Upper lobe of left lung (tissue), 6 donors: ENCODE results near the gene IL37. TPM values are rescaled to one million over a fixed set of nuclear protein-coding genes. Genes with fewer than 3 reads are reported as not detected.

Experiments
- ATAC-seq, 2 donors: fragments of 200-7000 bp; cut with Tn5 transposase; one replicate each; pipeline ENCODE4 v1.9.1; 2022; ENCODE audit warnings: mild to moderate bottlenecking in 2 of 2, moderate library complexity in 2 of 2; ENCODE audit not compliant: low FRiP score in 2 of 2
- DNase-seq, 2 donors: peaks; one replicate each; pipeline ENCODE4 v3.0.0-alpha.2; 2019 to 2020
- H3K27ac ChIP-seq, 4 donors: fragments of 200-600 bp; sonication (generic); one replicate each; pipeline ENCODE4 v1.5.1; 2016 to 2019
- H3K27me3 ChIP-seq, 4 donors: fragments of 200-600 bp; sonication (generic); one replicate each; pipeline ENCODE4 v1.5.1; 2017 to 2019
- H3K36me3 ChIP-seq, 4 donors: fragments of 200-600 bp; sonication (generic); one replicate each; pipeline ENCODE4 v1.5.1; 2016 to 2019
- H3K4me1 ChIP-seq, 4 donors: fragments of 200-600 bp; sonication (generic); one replicate each; pipeline ENCODE4 v1.5.1; 2018 to 2019
- H3K4me3 ChIP-seq, 4 donors: fragments of 200-600 bp; sonication (generic); one replicate each; pipeline ENCODE4 v1.5.1; 2017 to 2019; ENCODE audit warnings: mild to moderate bottlenecking in 2 of 4, moderate library complexity in 1 of 4
- H3K9me3 ChIP-seq, 4 donors: fragments of 200-600 bp; sonication (generic); one replicate each; pipeline ENCODE4 v1.5.1; 2018 to 2019
- CTCF ChIP-seq, 6 experiments: fragments of 450-650 bp in 4 of 6; fragments of 200-600 bp in 2 of 6; sonication (generic) in 2 of 6; IDR thresholded peaks; one replicate each; pipeline ENCODE4 v1.5.1; 2016 to 2019; ENCODE audit warnings: antibody characterized with exemption in 6 of 6
- EP300 ChIP-seq, 4 donors: sonication (generic); formaldehyde crosslinking; IDR thresholded peaks; one replicate each; pipeline ENCODE4 v1.5.1; 2017; ENCODE audit warnings: antibody characterized with exemption in 4 of 4, control low read depth in 2 of 4
- POLR2A ChIP-seq, 4 donors: fragments of 450-650 bp; IDR thresholded peaks; one replicate each; pipeline ENCODE4 v1.5.1; 2016 to 2017; ENCODE audit warnings: antibody characterized with exemption in 4 of 4, mild to moderate bottlenecking in 2 of 4
- POLR2AphosphoS5 ChIP-seq, 2 donors: sonication (generic); formaldehyde crosslinking; IDR thresholded peaks; one replicate each; pipeline ENCODE4 v1.5.1; 2017; ENCODE audit warnings: antibody characterized with exemption in 2 of 2
- WGBS, 2 donors: methylation state at CpG; one replicate each; pipeline ENCODE4 v1.1.5; 2017 to 2018; 5-methylcytosine and 5-hydroxymethylcytosine counted together
- total RNA-seq, 6 donors: library from RNA; depleted of rRNA in 4 of 6; stranded (reverse); fragments of >200 nt in 4 of 6; gene quantifications; one replicate each; pipeline versions ENCODE4 v1.1.0 to v1.2.1, GENCODE V29; 2016 to 2021
- donor health status: DM: no; HTN: no; CAD: no; lungs with moderate emphysema.
- donor health status: DM: no; HTN: yes; CAD: no; lungs with severe emphysema.

The IL37 gene
- total RNA-seq, 6 donors from 2014 or later = 0.37 TPM; not detected in 5

DNA sequence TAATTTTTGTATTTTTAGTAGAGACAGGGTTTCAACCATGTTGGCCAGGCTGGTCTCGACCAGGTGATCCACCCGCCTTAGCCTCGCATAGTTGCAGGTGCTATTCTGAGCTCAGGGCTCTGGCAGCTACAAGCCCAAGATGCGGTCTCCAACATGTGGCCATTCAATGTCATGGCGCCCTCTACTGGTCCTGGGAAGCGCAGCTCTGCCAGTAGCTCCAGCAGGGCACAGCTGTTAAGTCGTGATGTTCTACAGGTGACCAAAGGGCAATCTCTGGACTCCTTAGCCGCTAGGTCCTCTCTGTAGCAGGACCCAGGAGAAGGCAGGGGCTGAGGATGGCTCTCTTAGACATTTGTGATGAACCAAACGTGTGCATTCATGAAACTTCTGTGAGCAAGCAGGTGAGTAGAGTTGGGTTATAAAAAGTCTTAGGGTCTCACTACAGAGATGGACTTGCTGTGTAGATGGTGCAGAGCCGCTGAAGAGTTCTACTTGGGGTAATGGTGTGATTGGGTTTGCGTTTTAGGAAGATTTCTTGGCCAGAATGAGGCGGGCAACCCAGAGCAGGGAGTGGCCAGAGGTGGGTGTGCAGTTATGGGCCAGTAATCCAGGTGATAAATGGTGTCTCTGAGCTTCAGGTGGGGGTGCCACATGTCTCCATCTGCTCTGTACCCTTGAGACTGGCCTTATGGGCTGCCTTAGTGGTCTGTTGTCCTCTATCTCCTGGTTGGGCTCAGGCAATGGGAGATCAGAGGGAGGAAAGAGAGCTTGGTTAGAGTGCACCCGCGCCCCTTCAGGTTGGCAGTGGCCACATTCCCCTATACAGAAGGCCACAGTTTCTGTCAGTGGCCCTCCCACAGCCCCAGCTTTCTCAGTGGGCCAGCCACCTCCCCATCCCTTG is 31.0 kb downstream of the IL37 start:
- H3K4me3 ChIP-seq = no peak overlapping the region
- no peak overlapping the region for H3K27ac ChIP-seq
- TF ChIP-seq CTCF (IDR thresholded peaks at IDR 0.05) (peak; percentile 61 to 81 (median 70)), EP300 (IDR thresholded peaks at IDR 0.05) (no peak), POLR2AphosphoS5 (IDR thresholded peaks at IDR 0.05) (no peak), POLR2A (IDR thresholded peaks at IDR 0.05) (no peak)
- peak in 1 of 2 donors; percentile 82 for DNase-seq
- H3K27me3 ChIP-seq = no peaks in the 10 kb centered on the region
- H3K4me1 ChIP-seq = peaks cover 0 to 3% (median 0%) of the 10 kb centered on the region in 4 donors
- H3K9me3 ChIP-seq = peaks cover 5 to 10% (median 8%) of the 10 kb centered on the region in 4 donors
- 24 to 30% methylated on average over 12 to 14 of the region's 14 CpGs for WGBS, 2 donors
- ATAC-seq = peak; percentile 81 to 85
- no peaks in the 10 kb centered on the region for H3K36me3 ChIP-seq

DNA sequence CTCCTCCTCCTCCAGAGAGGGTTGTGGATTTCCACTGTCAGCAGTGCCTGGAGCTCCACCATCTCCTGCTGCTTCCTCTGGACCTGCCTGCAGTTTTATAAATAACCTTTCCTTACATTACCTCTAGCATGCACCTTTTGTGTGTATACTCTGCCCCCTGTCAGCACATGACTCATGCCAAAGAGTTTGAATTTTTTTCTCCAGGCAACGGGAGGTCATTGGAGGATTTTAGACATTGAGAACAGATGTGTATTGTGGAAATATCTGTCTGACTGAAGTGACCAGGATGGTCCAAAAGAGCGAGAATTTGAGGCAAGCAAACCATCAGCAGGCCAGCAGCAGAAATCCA is 31.7 kb downstream of the IL37 start:
- H3K9me3 ChIP-seq = peaks cover 5 to 10% (median 9%) of the 10 kb centered on the region in 4 donors
- WGBS, 2 donors = 73% methylated on average over 2 of the region's 2 CpGs
- no peaks in the 10 kb centered on the region for H3K27me3 ChIP-seq
- no peak for TF ChIP-seq POLR2AphosphoS5 (IDR thresholded peaks at IDR 0.05)
- no peak for TF ChIP-seq EP300 (IDR thresholded peaks at IDR 0.05)
- no peak for TF ChIP-seq CTCF (IDR thresholded peaks at IDR 0.05)
- TF ChIP-seq POLR2A (IDR thresholded peaks at IDR 0.05) = no peak
- DNase-seq (no peak), ATAC-seq (no peak)
- no peaks in the 10 kb centered on the region for H3K36me3 ChIP-seq
- no peak overlapping the region for H3K4me3 ChIP-seq
- no peak overlapping the region for H3K27ac ChIP-seq
- H3K4me1 ChIP-seq = peaks cover 0 to 3% (median 0%) of the 10 kb centered on the region in 4 donors

DNA sequence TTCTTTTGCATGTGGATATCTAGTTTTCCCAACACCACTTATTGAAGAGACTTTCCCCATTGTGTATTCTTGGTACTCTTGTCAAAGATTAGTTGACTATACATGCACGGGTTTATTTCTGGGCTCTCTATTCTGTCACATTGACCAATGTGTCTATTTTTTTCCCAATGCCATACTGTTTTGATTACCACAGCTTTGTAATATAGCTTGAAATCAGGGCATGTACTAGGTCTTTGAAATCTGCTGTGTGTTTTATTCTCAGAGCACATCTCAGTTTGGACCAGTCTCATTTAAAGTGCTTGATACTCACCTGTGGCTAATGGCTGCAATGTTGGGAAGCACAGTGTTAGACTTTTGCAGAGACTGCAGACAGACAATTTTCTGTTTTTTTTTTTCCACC is 34.0 kb downstream of the IL37 start:
- ATAC-seq = no peak
- peaks cover 5 to 10% (median 9%) of the 10 kb centered on the region in 4 donors for H3K9me3 ChIP-seq
- DNase-seq = no peak
- H3K4me1 ChIP-seq = peaks cover 0 to 3% (median 0%) of the 10 kb centered on the region in 4 donors
- H3K4me3 ChIP-seq = no peak overlapping the region
- no peak for TF ChIP-seq CTCF (IDR thresholded peaks at IDR 0.05)
- TF ChIP-seq POLR2AphosphoS5 (IDR thresholded peaks at IDR 0.05) = no peak
- TF ChIP-seq EP300 (IDR thresholded peaks at IDR 0.05) = no peak
- TF ChIP-seq POLR2A (IDR thresholded peaks at IDR 0.05) = no peak
- no peaks in the 10 kb centered on the region for H3K36me3 ChIP-seq
- H3K27me3 ChIP-seq = no peaks in the 10 kb centered on the region
- H3K27ac ChIP-seq = no peak overlapping the region
- WGBS, 2 donors = 94% methylated on average over 1 of the region's 1 CpG

DNA sequence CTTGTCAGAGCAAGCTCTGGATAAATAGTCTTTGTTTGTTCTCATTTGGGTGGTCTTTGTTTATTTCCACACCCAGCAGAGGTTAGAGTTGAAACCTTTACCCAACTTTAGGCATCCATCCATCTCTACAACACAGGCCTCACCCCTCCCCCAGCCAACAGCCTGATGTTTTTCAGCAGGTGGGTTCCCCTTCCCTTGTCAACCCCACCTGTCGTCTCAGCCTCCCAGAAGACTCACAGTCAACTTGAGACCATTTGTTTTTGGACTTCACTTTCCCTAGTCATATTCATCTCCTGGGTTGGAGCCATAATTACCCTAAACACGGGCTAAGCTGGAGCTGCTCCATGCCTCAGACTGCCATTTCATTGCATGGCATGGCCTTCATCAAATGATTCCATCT is 35.1 kb downstream of the IL37 start:
- no peak for DNase-seq
- H3K4me1 ChIP-seq = peaks cover 0 to 3% (median 0%) of the 10 kb centered on the region in 4 donors
- peaks cover 5 to 10% (median 9%) of the 10 kb centered on the region in 4 donors for H3K9me3 ChIP-seq
- H3K27ac ChIP-seq = no peak overlapping the region
- no peak for TF ChIP-seq POLR2A (IDR thresholded peaks at IDR 0.05)
- TF ChIP-seq EP300 (IDR thresholded peaks at IDR 0.05) = no peak
- TF ChIP-seq CTCF (IDR thresholded peaks at IDR 0.05) = no peak
- no peak for TF ChIP-seq POLR2AphosphoS5 (IDR thresholded peaks at IDR 0.05)
- ATAC-seq = no peak
- H3K36me3 ChIP-seq = no peaks in the 10 kb centered on the region
- H3K4me3 ChIP-seq = no peak overlapping the region
- WGBS, 2 donors = 92 to 93% methylated on average over 2 of the region's 2 CpGs
- no peaks in the 10 kb centered on the region for H3K27me3 ChIP-seq
